Endothelial cell of umbilical vein (primary cell): ENCODE results near the gene CAT. TPM values are rescaled to one million over a fixed set of nuclear protein-coding genes. Genes with fewer than 3 reads are reported as not detected.

Experiments
- Bru-seq: library from RNA; stranded (reverse); fragments of 400-500 nt; gene quantifications from one replicate; lab custom pipeline; 2021; lab: Mats Ljungman, UMichigan
- BruChase-seq, 2 experiments: library from RNA; stranded (reverse); fragments of 400-500 nt; gene quantifications; one replicate each; lab custom pipeline; 2021; lab: Mats Ljungman, UMichigan
- BruUV-seq: library from RNA; stranded (reverse); fragments of 400-500 nt; replicated peaks from 2 replicates; lab custom pipeline; 2021; lab: Mats Ljungman, UMichigan
- CTCF ChIA-PET: fragments of 300-600, 350-600 bp; sonication (Branson Sonifier 250); formaldehyde crosslinking; loops from one replicate; lab custom pipeline; 2021; ENCODE audit warnings: antibody characterized with exemption, inconsistent platforms; lab: Charles Lee
- POLR2A ChIA-PET: fragments of 300-600, 350-600 bp; sonication (Branson Sonifier 250); formaldehyde crosslinking; loops from one replicate; lab custom pipeline; 2021; ENCODE audit warnings: antibody characterized with exemption, inconsistent platforms; lab: Charles Lee
- DNase-seq: peaks from one replicate; pipeline ENCODE4 v3.0.0-alpha.2; 2011; ENCODE audit warnings: low read depth, low spot score
- FAIRE-seq: peaks from 2 replicates; lab custom pipeline; 2011; peaks lifted over from hg19 to GRCh38; lab: Jason Lieb, UNC
- H2AFZ ChIP-seq: 2 replicates; pipeline ENCODE4 v1.6.0; 2012; ENCODE audit warnings: low read depth, low read length, control low read depth, inconsistent platforms
- H3K27ac ChIP-seq: 2 replicates; pipeline ENCODE4 v1.5.1; 2011; ENCODE audit warnings: low read depth, mild to moderate bottlenecking, control low read depth, low read length, moderate library complexity; ENCODE audit not compliant: insufficient read depth
- H3K27me3 ChIP-seq, 2 experiments: 2 replicates each; pipeline versions ENCODE4 v1.6.0 to v1.6.1; 2011; ENCODE audit warnings: low read length in 2 of 2, mixed read lengths in 1 of 2; ENCODE audit not compliant: control insufficient read depth in 2 of 2, insufficient read depth in 2 of 2
- H3K36me3 ChIP-seq, 2 experiments: 2 replicates in 1 of 2; 3 replicates in 1 of 2; pipeline ENCODE4 v1.5.1; 2011; ENCODE audit warnings: low read length in 2 of 2, mild to moderate bottlenecking in 1 of 2, moderate library complexity in 1 of 2; ENCODE audit not compliant: control insufficient read depth in 2 of 2, insufficient read depth in 2 of 2; ENCODE audit errors: extremely low read depth in 1 of 2
- H3K4me1 ChIP-seq: 3 replicates; pipeline ENCODE4 v1.5.1; 2011; ENCODE audit warnings: mild to moderate bottlenecking, low read length; ENCODE audit not compliant: control insufficient read depth, insufficient read depth; ENCODE audit errors: extremely low read depth
- H3K4me2 ChIP-seq: 2 replicates; pipeline ENCODE4 v1.6.1; 2011; ENCODE audit warnings: low read length, control low read depth, mixed read lengths; ENCODE audit not compliant: insufficient read depth
- H3K4me3 ChIP-seq, 3 experiments: fragments of 200-600 bp in 1 of 3; sonication (generic), shearing (Covaris generic) in 1 of 3; replicated peaks in 1 of 3; 2 replicates each; pipeline ENCODE4 v1.5.1; 2011 to 2016; ENCODE audit warnings: control low read depth in 3 of 3, low read length in 3 of 3, mild to moderate bottlenecking in 2 of 3, inconsistent platforms in 1 of 3, low read depth in 1 of 3, moderate library complexity in 1 of 3; ENCODE audit not compliant: insufficient read depth in 1 of 3
- H3K79me2 ChIP-seq: 2 replicates; pipeline ENCODE4 v1.6.0; 2012; ENCODE audit warnings: low read length, inconsistent platforms; ENCODE audit not compliant: control insufficient read depth, insufficient read depth
- H3K9ac ChIP-seq: replicated peaks from 2 replicates; pipeline ENCODE3; 2011; ENCODE audit warnings: low read length, control low read depth; ENCODE audit not compliant: insufficient read depth; ENCODE audit errors: extremely low read depth
- H3K9me1 ChIP-seq: replicated peaks from 3 replicates; pipeline ENCODE4 v1.6.0; 2011; ENCODE audit warnings: mild to moderate bottlenecking, low read length; ENCODE audit not compliant: control insufficient read depth, insufficient read depth; ENCODE audit errors: extremely low read depth
- H3K9me3 ChIP-seq: replicated peaks from 2 replicates; pipeline ENCODE4 v1.5.1; 2012; ENCODE audit warnings: low read length, inconsistent platforms; ENCODE audit not compliant: control insufficient read depth, insufficient read depth
- H4K20me1 ChIP-seq: replicated peaks from 2 replicates; pipeline ENCODE3; 2011; ENCODE audit warnings: mild to moderate bottlenecking, low read length; ENCODE audit not compliant: control insufficient read depth, insufficient read depth; ENCODE audit errors: extremely low read depth
- EZH2 ChIP-seq: IDR thresholded peaks from 2 replicates; pipeline ENCODE4 v1.6.1; 2012; ENCODE audit warnings: borderline replicate concordance, low read depth, mild to moderate bottlenecking, moderate library complexity, low read length, inconsistent platforms; ENCODE audit not compliant: severe bottlenecking
- FOS ChIP-seq: IDR thresholded peaks from 2 replicates; pipeline ENCODE4 v1.6.1; 2011; ENCODE audit warnings: mild to moderate bottlenecking, low read length, moderate library complexity, borderline replicate concordance; ENCODE audit not compliant: insufficient read depth
- GATA2 ChIP-seq: IDR thresholded peaks from 2 replicates; pipeline ENCODE4 v1.7.0; 2011; ENCODE audit warnings: low read depth, mild to moderate bottlenecking, moderate library complexity, mixed read lengths, low read length; ENCODE audit not compliant: insufficient read length, insufficient read depth
- JUN ChIP-seq: IDR thresholded peaks from 2 replicates; pipeline ENCODE4 v1.6.1; 2011; ENCODE audit warnings: borderline replicate concordance, low read depth; ENCODE audit not compliant: insufficient read length, insufficient read depth
- MAX ChIP-seq: IDR thresholded peaks from 2 replicates; pipeline ENCODE4 v1.6.1; 2011; ENCODE audit not compliant: insufficient read depth, insufficient read length
- MYC ChIP-seq: IDR thresholded peaks from one replicate; pipeline ENCODE4 v1.6.1; 2011; ENCODE audit warnings: mild to moderate bottlenecking, low read depth, low read length
- POLR2A ChIP-seq: IDR thresholded peaks from 2 replicates; pipeline ENCODE4 v1.6.1; 2012; ENCODE audit warnings: low read depth, mild to moderate bottlenecking, control low read depth, low read length
- POLR2AphosphoS5 ChIP-seq: IDR thresholded peaks from 2 replicates; pipeline ENCODE4 v1.6.1; 2012; ENCODE audit warnings: low read depth, mild to moderate bottlenecking, control low read depth, low read length, moderate library complexity; ENCODE audit not compliant: insufficient read depth
- dilution Hi-C: fragments of 300-500 bp; cut with MboI; formaldehyde crosslinking; loops from one replicate; pipeline ENCODE4 v1.15.0; 2019; ENCODE audit warnings: low sequenced_read_pairs; ENCODE audit not compliant: extremely low pct_ligation_motif_present
- intact Hi-C: fragments of 100-400 bp; cut with micrococcal nuclease; formaldehyde crosslinking; loops from one replicate; pipeline ENCODE4 v1.10.0; 2022
- long read RNA-seq: library from polyadenylated mRNA; stranded (forward); transcript quantifications from one replicate; pipeline ENCODE4 v2.0.0, GENCODE V29; 2021
- polyA minus RNA-seq, 3 experiments: library from RNA; depleted of rRNA, polyadenylated mRNA; stranded (reverse); fragments of >200 nt; gene quantifications; 1 replicate in 1 of 3; 2 replicates in 2 of 3; pipeline ENCODE4 v1.2.3, GENCODE V29; 2011
- polyA plus RNA-seq, 4 experiments: library from polyadenylated mRNA; depleted of rRNA in 3 of 4; stranded (reverse) in 3 of 4; unstranded in 1 of 4; fragments of >200 nt; gene quantifications; 2 replicates each; pipeline versions ENCODE4 v1.2.1 to v1.2.3, GENCODE V29; 2011 to 2012; ENCODE audit warnings: missing spikeins in 1 of 4
- total RNA-seq: library from RNA; stranded (reverse); gene quantifications from 2 replicates; pipeline ENCODE4 v1.2.3, GENCODE V29; 2021
- TF ChIP-seq, protein P1 (sequence below), 2 donors: IDR thresholded peaks; 1 replicate in 1 of 2; 2 replicates in 1 of 2; pipeline ENCODE4 v1.5.1; 2011; ENCODE audit warnings: low read length in 2 of 2, mild to moderate bottlenecking in 2 of 2, moderate library complexity in 2 of 2, control low read depth in 1 of 2, inconsistent platforms in 1 of 2, low read depth in 1 of 2; ENCODE audit not compliant: insufficient read depth in 1 of 2; ENCODE audit errors: extremely low read depth in 1 of 2

CAT gene
- 27.2 and 32.7 TPM in 2 replicates for total RNA-seq
- polyA plus RNA-seq = 41.5 and 50.5 TPM in 2 replicates
- polyA plus RNA-seq (2011; cell fraction: cytosol; rRNA removed) = 44.3 and 45.9 TPM in 2 replicates
- 45.8 and 47.0 TPM in 2 replicates for polyA plus RNA-seq (2011; cell fraction: nucleus; rRNA removed)
- 35.4 and 38.2 TPM in 2 replicates for polyA plus RNA-seq (2012)
- polyA minus RNA-seq = 48.6 and 49.5 TPM in 2 replicates
- 51.8 TPM for polyA minus RNA-seq (2011; cell fraction: cytosol; rRNA and poly(A)+ RNA removed)
- 14.4 and 27.5 TPM in 2 replicates for polyA minus RNA-seq (2011; cell fraction: nucleus; rRNA and poly(A)+ RNA removed)
- Bru-seq, nascent RNA = percentile 58 among the genes with signal in this experiment
- percentile 66 among the genes with signal in this experiment for BruChase-seq, experiment 1, labeled RNA remaining after a 6-hour chase
- percentile 53 among the genes with signal in this experiment for BruChase-seq, experiment 2, labeled RNA remaining after a 2-hour chase
- long read RNA-seq, transcript CAT-201 (13 exons, 2,302 nt) = major isoform, 76 of 88 reads
- long read RNA-seq, partial matches to known transcripts = 9 of 88 reads
- long read RNA-seq, other reads (novel, unspliced or antisense) = 3 of 88 reads

DNA sequence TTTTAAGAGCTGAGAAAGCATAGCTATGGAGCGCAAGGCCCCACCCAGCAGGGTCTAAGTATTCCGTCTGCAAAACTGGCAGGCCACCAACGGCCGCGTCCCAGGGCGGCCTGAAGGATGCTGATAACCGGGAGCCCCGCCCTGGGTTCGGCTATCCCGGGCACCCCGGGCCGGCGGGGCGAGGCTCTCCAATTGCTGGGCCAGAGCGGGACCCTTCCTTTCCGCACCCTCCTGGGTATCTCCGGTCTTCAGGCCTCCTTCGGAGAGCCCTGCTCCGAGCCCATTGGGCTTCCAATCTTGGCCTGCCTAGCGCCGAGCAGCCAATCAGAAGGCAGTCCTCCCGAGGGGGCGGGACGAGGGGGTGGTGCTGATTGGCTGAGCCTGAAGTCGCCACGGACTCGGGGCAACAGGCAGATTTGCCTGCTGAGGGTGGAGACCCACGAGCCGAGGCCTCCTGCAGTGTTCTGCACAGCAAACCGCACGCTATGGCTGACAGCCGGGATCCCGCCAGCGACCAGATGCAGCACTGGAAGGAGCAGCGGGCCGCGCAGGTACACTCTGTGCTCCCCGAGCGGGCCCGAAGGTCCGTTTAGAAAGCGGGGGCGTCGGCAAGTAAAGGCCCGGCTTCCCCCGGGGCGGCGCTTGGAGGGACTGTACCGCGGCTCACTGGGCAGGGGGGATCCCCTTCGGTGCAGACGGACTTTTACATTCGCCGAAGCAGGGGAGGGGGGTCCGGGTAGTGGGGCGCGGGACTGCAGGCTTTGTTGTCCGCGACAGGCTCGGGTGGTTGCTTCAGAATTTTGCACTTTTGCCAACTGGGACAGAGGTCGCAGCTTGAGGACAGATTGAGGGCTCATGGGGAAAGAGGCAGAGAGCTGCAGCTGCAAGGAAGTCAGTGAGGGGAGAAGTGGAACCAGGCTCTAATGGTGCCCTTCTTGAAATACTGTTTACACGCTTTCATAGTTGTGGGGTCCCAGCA lies at the start of gene CAT:
CAT (plus strand) TSS at position 406 of the 979 bp plus-strand sequence; CDS start at position 486, 80 bp downstream.
- FAIRE-seq = peak; percentile 98
- no peak for TF ChIP-seq EZH2
- TF ChIP-seq POLR2AphosphoS5 = peak; percentile 72
- no peak for TF ChIP-seq MYC
- TF ChIP-seq GATA2 = peak; percentile 18
- peak; percentile 67 for TF ChIP-seq POLR2A
- no peak for TF ChIP-seq JUN
- TF ChIP-seq, protein P1, sequence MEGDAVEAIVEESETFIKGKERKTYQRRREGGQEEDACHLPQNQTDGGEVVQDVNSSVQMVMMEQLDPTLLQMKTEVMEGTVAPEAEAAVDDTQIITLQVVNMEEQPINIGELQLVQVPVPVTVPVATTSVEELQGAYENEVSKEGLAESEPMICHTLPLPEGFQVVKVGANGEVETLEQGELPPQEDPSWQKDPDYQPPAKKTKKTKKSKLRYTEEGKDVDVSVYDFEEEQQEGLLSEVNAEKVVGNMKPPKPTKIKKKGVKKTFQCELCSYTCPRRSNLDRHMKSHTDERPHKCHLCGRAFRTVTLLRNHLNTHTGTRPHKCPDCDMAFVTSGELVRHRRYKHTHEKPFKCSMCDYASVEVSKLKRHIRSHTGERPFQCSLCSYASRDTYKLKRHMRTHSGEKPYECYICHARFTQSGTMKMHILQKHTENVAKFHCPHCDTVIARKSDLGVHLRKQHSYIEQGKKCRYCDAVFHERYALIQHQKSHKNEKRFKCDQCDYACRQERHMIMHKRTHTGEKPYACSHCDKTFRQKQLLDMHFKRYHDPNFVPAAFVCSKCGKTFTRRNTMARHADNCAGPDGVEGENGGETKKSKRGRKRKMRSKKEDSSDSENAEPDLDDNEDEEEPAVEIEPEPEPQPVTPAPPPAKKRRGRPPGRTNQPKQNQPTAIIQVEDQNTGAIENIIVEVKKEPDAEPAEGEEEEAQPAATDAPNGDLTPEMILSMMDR (IDR thresholded peaks at IDR 0.05; ENCODE audit: extremely low read depth in 1 of 2, insufficient read depth in 1 of 2, low read depth in 1 of 2, low read length in 2 of 2) = no peak
- no peak for TF ChIP-seq FOS
- peak; percentile 27 for TF ChIP-seq MAX
- Histone ChIP-seq H4K20me1 (no peaks in the 10 kb centered on the region), H3K4me3 (peak within 1 kb of the TSS; percentile 59 to 81 (median 64)), H3K27me3 (peaks cover 0 to 1% of the 10 kb centered on the region in 2 experiments), H3K9me1 (no peaks in the 10 kb centered on the region), H3K9ac (peak within 1 kb of the TSS; percentile 53), H3K4me1 (peaks cover 9% of the 10 kb centered on the region), H3K9me3 (no peaks in the 10 kb centered on the region), H2AFZ (peak within 1 kb of the TSS; percentile 78), H3K4me2 (peak within 1 kb of the TSS; percentile 89), H3K79me2 (peaks cover 4% of the 10 kb centered on the region), H3K27ac (peak within 1 kb of the TSS; percentile 19), H3K36me3 (no peaks in the 10 kb centered on the region)
- POLR2A ChIA-PET = no interaction called here
- dilution Hi-C loops = no loop called here
- CTCF ChIA-PET = interaction anchor here (0.7 to 1.2 kb wide), 3 partner anchors 22 to 264 kb away, joined by 3 to 4 read pairs (median 3); no protein-coding TSS in a partner anchor
- peak; percentile 99 for DNase-seq
- BruUV-seq = no TSS peak
- intact Hi-C loops = loop anchor here (2.0 kb wide), 1 partner anchor 80 kb away; the partner anchor contains the start of gene ABTB2
